HG03442 (cell line): ENCODE data around the gene DDX56.
A peak's percentile ranks its signal among the peaks of the same experiment; 100 is the strongest.
"Not testable (repeated sequence)": the region's sequence is repeated elsewhere in the genome, so short reads cannot be mapped to it uniquely, and the experiment has no call there.

Source experiments
- ATAC-seq: cut with Tn5 transposase; IDR thresholded peaks from one replicate; pipeline ENCODE4 v1.9.1; 2021; ENCODE audit warnings: mild to moderate bottlenecking, moderate library complexity; ENCODE audit not compliant: unreplicated experiment

DDX56 gene

GRCh38 chr7:44565097-44565794 lies 8.5 kb downstream of the DDX56 start:
- ATAC-seq: peak; percentile 72

GRCh38 chr7:44564606-44565005 lies 9.1 kb downstream of the DDX56 start:
- no peak for ATAC-seq

GRCh38 chr7:44563171-44563679 lies 10.5 kb downstream of the DDX56 start:
- no peak for ATAC-seq

DNA sequence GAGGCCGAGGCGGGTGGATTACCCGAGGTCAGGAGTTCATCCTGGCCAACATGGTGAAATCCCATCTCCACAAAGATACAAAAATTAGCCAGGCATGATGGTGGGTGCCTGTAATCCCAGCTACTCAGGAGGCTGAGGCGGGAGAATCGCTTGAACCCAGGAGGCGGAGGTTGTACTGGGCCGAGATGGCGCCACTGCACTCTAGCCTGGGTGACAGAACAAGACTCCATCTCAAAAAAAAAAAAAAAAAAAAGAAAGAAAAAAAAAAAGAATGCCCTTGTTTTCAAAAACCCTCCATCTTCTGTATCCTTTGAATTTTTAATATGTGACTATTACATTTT lies 11.1 kb downstream of the DDX56 start:
- not testable (repeated sequence) for ATAC-seq

DNA sequence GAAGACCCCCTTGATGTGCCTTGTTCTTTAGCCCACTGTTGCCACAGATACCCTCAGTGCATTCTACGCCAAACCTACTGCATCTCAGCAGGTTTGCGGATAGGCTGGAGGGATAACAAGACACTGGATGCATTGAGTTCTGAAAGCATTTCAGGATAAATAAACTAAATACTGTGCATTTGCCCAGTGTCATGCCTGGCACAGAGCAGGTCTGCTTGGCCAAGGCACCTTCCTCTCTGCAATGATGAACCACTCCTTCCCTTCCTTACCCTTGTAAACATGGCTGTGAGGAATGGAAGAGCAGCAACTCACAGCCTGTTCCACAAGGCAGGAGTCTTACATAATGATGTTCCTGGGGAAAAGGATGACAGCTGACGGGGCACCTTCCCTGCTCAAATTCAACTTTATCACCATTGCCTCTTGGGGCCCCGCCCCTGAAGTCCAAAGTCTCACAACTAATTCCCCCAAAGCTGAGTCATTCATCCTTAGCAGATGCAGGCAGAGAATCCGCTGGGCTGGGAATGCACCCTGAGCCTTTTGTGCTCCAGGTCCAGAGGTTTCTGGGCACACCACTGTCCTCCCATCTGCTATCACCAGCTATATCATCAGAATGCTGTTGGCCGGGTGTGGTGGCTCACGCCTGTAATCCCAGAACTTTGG lies 11.6 kb downstream of the DDX56 start:
- no peak for ATAC-seq

GRCh38 chr7:44561481-44561880 lies 12.2 kb downstream of the DDX56 start:
- ATAC-seq: no peak

GRCh38 chr7:44559485-44559884 lies 14.2 kb downstream of the DDX56 start:
- no peak for ATAC-seq

DNA sequence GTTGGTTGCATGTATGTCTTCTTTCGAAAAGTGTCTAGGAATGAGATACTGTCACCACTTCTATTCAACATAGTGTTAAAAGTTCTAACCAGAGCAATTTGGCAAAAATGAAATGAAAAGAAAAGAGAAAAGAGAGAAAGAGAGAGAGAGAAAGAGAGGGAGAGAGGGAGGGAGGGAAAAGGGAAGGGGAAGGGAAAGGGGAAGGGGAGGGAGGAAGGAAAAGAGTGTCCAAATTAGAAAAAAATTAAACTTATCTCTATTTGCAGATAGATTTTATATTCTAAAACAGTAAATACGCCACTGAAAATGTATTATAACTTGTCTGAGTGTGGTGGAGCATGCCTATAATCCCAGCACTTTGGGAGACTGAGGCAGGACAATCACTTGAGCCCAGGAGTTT lies 16.2 kb downstream of the DDX56 start:
- no peak for ATAC-seq

- no peak for ATAC-seq
These were observed 18.4 kb downstream of the DDX56 start for GRCh38 chr7:44555350-44555749.

DNA sequence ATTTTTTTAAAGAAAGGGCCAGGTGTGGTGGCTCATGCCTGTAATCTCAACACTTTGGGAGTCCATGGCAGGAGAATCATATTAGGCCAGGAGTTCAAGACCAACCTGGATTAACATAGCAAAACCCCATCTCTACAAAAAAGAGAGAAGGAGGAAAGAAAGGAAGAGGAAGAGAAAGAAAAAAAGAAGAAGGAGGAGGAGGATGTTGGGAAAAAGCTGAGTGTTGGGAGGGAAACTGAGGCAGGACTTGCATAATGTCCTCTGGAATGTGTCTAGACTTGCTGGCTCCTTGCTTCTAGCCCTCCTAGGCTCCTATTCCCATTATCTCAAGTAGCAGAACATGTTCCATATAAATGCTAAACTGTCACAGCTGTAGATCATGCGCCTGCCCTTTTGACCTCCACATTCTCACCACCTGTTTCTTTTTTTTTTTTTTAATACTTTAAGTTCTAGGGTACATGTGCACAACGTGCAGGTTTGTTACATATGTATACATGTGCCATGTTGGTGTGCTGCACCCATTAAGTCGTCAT lies 21.2 kb downstream of the DDX56 start:
- not testable (repeated sequence) for ATAC-seq

DNA sequence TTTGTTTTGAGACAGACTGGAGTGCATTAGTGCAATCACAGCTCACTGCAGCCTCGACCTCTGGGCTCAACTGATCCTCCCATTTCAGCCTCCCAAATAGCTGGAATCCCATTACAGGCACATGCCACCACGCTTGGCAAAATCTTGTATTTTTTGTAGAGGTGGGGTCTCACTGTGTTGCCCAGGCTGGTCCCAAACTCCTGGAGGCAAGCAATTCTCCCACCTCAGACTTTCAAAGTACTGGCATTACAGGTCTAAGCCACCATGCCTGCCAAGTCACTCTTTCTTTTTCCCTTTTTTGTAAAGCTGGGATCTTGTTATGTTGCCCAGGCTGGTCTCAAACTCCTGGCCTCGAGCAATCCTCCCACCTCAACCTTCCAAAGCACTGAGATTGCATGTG lies 24.3 kb downstream of the DDX56 start:
- no peak for ATAC-seq

DNA sequence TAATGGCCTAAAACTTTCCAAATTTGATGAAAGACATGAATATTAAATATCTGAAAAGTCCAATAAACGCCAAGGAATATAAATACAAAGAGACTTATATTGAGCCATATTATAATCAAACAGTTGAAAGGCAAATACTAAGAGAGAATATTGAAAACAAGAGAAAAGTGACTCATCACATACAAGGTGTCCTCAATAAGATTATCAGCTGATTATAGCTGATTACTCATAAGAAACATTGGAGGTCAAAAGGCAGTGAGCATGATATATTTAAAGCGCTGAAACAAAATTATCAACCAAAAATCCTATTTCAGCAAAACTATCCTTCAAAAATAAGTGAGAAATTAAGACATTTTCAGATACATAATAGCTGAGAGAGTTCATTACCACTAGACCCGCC lies 24.8 kb downstream of the DDX56 start:
- ATAC-seq: no peak

DNA sequence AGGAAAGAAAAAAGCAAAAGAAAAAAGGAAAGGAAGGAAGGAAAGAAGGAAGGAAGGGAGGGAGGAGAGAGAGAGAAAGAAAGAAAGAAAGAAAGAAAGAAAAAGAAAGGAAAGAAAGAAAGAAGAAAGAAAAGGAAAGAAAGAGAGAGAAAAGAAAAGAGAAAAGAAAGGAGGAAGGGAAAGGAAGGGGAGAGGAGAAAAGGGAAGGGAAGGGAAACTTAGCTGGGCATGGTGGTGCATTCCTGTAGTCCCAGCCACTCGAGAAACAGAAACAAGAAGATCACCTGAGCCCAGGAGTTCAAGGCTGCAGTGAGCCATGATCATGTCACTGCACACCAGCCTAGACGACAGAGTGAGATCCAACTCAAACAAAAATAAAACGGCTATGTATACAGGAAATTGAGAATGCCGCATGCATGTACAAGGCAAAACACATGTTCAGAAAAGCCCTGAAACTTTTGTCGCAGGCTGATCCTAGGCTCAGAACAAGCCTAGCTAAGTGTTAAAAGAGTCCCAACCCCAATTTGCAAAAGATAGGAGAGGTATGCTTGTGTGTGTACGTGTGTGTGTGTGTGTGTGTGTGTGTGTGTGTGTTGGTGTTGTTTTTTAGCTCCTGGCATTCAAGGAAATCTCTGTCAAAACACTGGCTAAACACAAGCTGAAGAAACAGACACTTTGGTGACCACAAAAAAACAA lies 26.0 kb downstream of the DDX56 start:
- no peak for ATAC-seq

DNA sequence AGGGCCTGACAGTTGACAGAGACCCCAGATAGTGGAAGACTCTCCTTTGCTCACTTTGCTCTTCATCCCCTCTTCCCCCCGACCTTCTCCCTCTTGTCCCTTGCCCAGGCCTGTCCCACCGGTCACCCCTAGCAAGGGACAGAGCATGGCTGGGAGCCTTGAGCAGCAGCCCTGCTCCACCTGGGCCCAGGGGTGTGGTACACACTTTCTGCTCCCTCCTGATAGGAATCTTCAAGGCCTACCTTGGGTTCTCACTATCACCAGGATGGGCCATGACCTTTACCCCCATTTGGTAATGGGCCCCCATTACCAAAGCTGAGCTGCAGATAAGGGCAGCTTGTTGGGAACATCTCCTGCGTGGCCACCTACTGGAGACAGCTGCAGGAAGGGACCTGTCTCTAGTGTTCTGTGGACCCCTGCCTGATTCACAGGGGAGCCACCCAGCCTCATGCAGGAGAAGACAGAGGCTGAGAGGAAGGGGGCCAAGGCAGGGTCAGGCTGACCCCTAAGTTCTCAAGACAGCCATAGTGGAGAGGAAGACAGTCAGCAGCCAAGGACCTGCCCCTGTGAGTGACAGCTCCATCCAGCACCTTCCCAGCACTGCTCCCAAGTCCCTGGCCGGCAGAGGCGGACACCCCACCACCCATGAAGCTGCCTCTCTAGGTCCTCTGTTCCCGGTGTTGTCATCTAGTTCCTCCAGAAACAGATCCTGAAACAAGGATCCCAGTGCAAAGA lies 31.7 kb downstream of the DDX56 start:
- ATAC-seq: no peak

- ATAC-seq: no peak
These were observed 32.5 kb downstream of the DDX56 start, which contains the start of gene NPC1L1 for GRCh38 chr7:44541028-44541869. Gene NPC1L1 (minus strand): TSS chr7:44541330. CDS start chr7:44541259, 71 bp downstream.

DNA sequence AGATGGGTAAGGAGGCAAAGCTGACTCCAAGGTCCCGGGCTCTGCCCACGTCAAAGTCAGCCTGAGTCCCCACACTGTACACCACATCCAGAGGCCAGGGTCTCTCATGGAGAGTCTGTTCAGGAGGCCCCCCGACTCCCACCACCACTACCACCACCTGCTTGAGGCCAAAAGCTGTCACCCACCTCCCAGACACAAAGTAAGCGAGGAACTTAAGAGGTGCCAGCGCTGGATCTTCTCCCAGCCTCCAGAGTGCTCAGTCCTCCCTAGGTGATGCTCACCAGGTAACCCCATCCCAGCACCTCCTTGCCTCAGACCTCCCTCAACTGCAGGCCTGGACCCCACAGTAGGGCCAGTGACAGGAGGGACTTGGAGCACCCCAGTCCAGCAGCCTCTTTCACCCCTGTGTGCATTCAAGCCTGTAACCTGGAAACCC lies 33.1 kb downstream of the DDX56 start:
- ATAC-seq: no peak

GRCh38 chr7:44539669-44540506 lies 33.8 kb downstream of the DDX56 start:
- ATAC-seq: no peak

GRCh38 chr7:44538798-44539668 lies 34.7 kb downstream of the DDX56 start:
- no peak for ATAC-seq
